UCSD-AML1 (cell line): Measurements from ENCODE around the gene TUBE1.
A peak's percentile ranks its signal among the peaks of the same experiment; 100 is the strongest.
"Not testable (repeated sequence)": the region's sequence is repeated elsewhere in the genome, so short reads cannot be mapped to it uniquely, and the experiment has no call there.

Experiments used
- DNase-seq: peaks from one replicate; lab custom pipeline; 2025; ENCODE audit not compliant: unreplicated experiment; lab: John Stamatoyannopoulos, UW

The TUBE1 gene

GRCh38 chr6:112087136-112087911, at the start of gene TUBE1, which contains the start of gene FAM229B:
TSS of gene TUBE1 (minus strand) at chr6:112087482. CDS start at chr6:112087434, 48 bp downstream.
TSS of gene FAM229B (plus strand) at chr6:112087591. CDS start at chr6:112099284, 11,693 bp downstream.
- peak; percentile 88 for DNase-seq

- DNase-seq = no peak
Observed at GRCh38 chr6:112130878-112131277, 43.6 kb upstream of the TUBE1 start.

GRCh38 chr6:112128208-112128607, 40.9 kb upstream of the TUBE1 start:
- DNase-seq = no peak

GRCh38 chr6:112123982-112124381, 36.7 kb upstream of the TUBE1 start:
- no peak for DNase-seq

GRCh38 chr6:112122756-112123155, 35.5 kb upstream of the TUBE1 start:
- no peak for DNase-seq

- DNase-seq = no peak
Observed at GRCh38 chr6:112118034-112118433, 30.8 kb upstream of the TUBE1 start.

GRCh38 chr6:112117554-112117953, 30.3 kb upstream of the TUBE1 start:
- DNase-seq = no peak

GRCh38 chr6:112116221-112116620, 28.9 kb upstream of the TUBE1 start:
- no peak for DNase-seq

GRCh38 chr6:112114577-112115223, 27.4 kb upstream of the TUBE1 start:
- no peak for DNase-seq

GRCh38 chr6:112113918-112114317, 26.6 kb upstream of the TUBE1 start:
- no peak for DNase-seq

GRCh38 chr6:112113431-112113830, 26.1 kb upstream of the TUBE1 start:
- DNase-seq = no peak

- DNase-seq = no peak
Observed at GRCh38 chr6:112109262-112109661, 22.0 kb upstream of the TUBE1 start.

- no peak for DNase-seq
Observed at GRCh38 chr6:112106562-112106961, 19.3 kb upstream of the TUBE1 start.

GRCh38 chr6:112106026-112106425, 18.7 kb upstream of the TUBE1 start:
- DNase-seq = not testable (repeated sequence)

- DNase-seq = no peak
Observed at GRCh38 chr6:112100561-112100960, 13.3 kb upstream of the TUBE1 start.

- no peak for DNase-seq
Observed at GRCh38 chr6:112096901-112097300, 9.6 kb upstream of the TUBE1 start.

GRCh38 chr6:112087916-112088315, 634 bp upstream of the TUBE1 start:
- DNase-seq = no peak

- DNase-seq = no peak
Observed at GRCh38 chr6:112086744-112087135, 542 bp downstream of the TUBE1 start.

- DNase-seq = no peak
Observed at GRCh38 chr6:112085286-112086065, 1.8 kb downstream of the TUBE1 start.

- no peak for DNase-seq
Observed at GRCh38 chr6:112081569-112081968, 5.7 kb downstream of the TUBE1 start.

- DNase-seq = no peak
Observed at GRCh38 chr6:112066606-112067005, 20.7 kb downstream of the TUBE1 start.
